Nasal cavity respiratory epithelium epithelial cell of viscerocranial mucosa (primary cell): Measurements from ENCODE around the gene CCDC71. TPM values are rescaled to one million over a fixed set of nuclear protein-coding genes. Genes with fewer than 3 reads are reported as not detected.

ENCODE experiments used
- total RNA-seq: library from RNA; depleted of rRNA; stranded (reverse); fragments of >200 nt; gene quantifications from 2 replicates; pipeline ENCODE4 v1.2.3, GENCODE V29; 2014

Gene CCDC71
- total RNA-seq: 16.1 and 20.3 TPM in 2 replicates

DNA sequence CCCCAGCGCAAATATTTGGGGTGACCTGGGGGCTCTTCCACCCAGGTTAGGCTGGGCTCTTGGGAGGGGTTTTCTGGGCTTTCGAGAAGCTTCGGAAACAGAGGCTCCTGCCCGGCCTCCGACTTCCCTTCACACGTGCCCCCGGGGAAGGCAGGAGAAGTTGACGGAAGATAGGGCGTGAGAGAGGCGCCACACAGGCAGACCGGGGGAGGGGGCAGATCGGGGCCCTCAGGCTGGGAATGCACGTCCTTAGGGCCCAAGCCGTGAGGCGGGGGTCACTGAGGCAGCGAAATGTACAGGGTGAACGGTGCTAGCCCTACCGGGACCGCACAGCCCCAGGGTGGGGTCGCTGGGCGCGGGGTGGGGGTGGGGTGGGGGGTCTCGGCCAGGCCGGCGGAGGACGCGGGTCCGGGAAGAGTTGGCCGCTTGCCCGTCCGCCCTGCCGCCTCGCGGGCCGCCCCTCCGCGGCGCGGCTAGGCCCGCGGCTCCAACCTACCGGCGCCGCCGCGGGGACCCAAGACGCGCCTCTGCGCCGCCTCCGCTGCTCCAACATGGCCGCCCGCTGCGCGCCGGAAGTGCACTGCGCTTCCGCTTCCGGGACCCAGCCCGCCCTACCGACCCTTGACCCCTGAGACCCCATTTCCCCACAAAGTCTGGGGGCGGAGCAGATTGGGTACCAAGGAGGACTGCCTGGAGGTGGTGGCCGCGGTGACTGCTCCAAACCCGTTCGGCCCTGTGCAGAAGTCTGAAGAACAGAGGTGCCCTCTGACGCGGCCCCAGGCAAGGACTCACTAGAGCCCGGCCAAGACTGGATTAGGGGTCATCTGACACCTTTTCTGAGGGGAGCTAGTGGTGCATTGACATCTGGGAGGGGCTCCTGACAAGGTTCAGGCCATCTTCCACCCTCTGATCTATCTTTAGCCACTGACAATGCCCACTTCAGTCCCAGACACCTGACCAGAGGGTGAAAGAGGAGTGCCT is at the start of gene CCDC71:
Gene CCDC71 (minus strand): TSS at position 561 of the 981 bp plus-strand sequence. CDS start 2,123 bp downstream, outside the sequence.

DNA sequence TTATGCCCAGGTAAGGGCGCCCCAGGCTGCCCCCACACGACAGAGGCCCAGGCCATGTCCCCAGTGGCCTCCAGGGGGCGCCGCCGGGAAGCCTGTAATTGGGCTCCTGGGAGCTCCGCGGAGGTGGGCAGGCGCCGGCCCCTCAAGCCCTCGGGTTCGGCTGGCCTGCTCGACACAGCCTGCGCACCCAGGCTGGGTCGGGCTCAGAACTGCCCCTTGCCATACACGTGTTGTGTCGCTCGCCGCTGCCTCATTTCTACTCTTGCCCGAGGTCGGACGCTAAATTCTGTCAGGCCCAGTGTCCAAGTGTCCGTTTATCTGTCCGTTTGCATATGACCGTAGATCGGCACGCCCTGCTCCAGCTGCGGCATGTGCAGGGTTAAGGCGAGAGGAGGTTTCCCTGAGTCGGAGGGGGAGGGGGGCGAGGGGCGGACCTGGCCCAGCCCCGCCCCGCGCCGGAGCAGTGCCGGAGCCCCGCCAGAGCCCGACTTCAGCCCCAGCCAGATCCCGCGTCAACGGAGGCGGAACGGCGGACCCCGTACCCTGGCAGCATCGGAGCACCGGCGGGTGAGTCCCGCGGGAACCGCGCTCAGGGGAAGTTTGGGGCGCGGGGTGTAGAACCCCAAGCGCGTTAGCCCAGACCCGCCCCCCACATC is 5.1 kb upstream of the CCDC71 start, which contains the start of gene KLHDC8B:
Gene KLHDC8B (plus strand): TSS at position 480 of the 656 bp plus-strand sequence. CDS start 1,172 bp downstream, outside the sequence.

GRCh38 chr3:49132437-49133225 is 33.5 kb downstream of the CCDC71 start, which contains the start of gene LAMB2:
Gene LAMB2 (minus strand): TSS chr3:49133050. CDS start chr3:49132867, 183 bp downstream.

DNA sequence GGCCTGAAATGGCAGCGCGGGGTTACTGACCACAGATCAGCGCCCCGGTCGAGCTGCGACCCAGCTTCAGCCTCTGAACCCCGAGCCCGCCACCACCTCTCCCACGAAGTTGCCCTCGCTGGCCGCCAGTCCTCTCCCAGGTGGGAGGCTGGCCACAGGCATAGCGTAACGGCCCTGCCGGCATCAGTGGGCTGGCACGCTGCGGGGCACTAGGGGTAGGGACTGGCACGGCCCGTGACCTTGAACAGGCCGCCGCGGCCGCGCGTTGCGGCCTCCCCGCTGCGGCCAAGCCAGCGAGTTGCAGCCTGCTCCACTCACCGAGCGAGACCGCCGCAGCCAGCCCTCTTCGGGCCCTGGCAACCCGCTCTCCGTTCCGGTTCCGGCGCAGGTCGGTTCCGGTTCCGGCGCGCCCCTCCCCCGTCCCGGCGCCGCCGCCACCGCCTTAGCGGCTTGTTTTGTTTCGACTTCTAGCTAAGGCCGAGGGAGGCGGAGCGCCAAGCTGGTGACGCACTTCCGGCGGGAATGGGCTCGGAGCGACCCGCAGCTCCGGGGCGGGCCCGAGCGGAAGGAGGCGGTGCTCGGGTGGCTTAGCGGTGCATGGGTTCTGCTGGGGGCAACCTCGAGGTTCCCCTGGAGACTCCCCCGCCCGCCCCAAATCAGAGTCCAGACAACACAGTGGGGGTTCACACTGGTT is 45.5 kb downstream of the CCDC71 start, which contains the start of gene USP19:
Gene USP19 (minus strand): TSS at position 386 of the 694 bp plus-strand sequence. CDS start 1,678 bp downstream, outside the sequence.

Other genes with a start within 250 kb of the CCDC71 start
- 139 and 166 TPM in 2 replicates for gene ARIH2, start 247.5 kb downstream of the CCDC71 start, total RNA-seq
- gene P4HTM, start 176.1 kb downstream of the CCDC71 start, total RNA-seq: 13.3 and 21.6 TPM in 2 replicates
- 23.9 and 73.9 TPM in 2 replicates for gene WDR6, start 158.9 kb downstream of the CCDC71 start, total RNA-seq
- gene DALRD3, start 147.8 kb downstream of the CCDC71 start, total RNA-seq: 30.0 and 39.0 TPM in 2 replicates
- gene NDUFAF3, start 144.2 kb downstream of the CCDC71 start, total RNA-seq: 45.5 and 57.4 TPM in 2 replicates
- 203 and 369 TPM in 2 replicates for gene IMPDH2, start 136.9 kb downstream of the CCDC71 start, total RNA-seq
- gene QRICH1, start 72.3 kb downstream of the CCDC71 start, total RNA-seq: 49.8 and 56.7 TPM in 2 replicates
- 177 and 193 TPM in 2 replicates for gene QARS1, start 61.6 kb downstream of the CCDC71 start, total RNA-seq
- 58.1 and 68.7 TPM in 2 replicates for gene USP19, start 45.5 kb downstream of the CCDC71 start, total RNA-seq
- gene LAMB2, start 33.3 kb downstream of the CCDC71 start, total RNA-seq: 234 and 834 TPM in 2 replicates
- gene KLHDC8B, start 5.3 kb upstream of the CCDC71 start, total RNA-seq: 55.4 and 168 TPM in 2 replicates
- gene C3orf62, start 110.9 kb upstream of the CCDC71 start, total RNA-seq: 1.7 and 4.8 TPM in 2 replicates
- 20.5 and 40.5 TPM in 2 replicates for gene USP4, start 173.7 kb upstream of the CCDC71 start, total RNA-seq
- gene GPX1, start 192.0 kb upstream of the CCDC71 start, total RNA-seq: 266 and 358 TPM in 2 replicates
- 259 and 334 TPM in 2 replicates for gene RHOA, start 245.6 kb upstream of the CCDC71 start, total RNA-seq
- gene TCTA, start 246.1 kb upstream of the CCDC71 start, total RNA-seq: 6.8 and 14.3 TPM in 2 replicates